A172 (cell line): ENCODE data around the gene NAXD. TPM values are rescaled to one million over a fixed set of nuclear protein-coding genes. Genes with fewer than 3 reads are reported as not detected.
A peak's percentile ranks its signal among the peaks of the same experiment; 100 is the strongest.
"Not testable (repeated sequence)": the region's sequence is repeated elsewhere in the genome, so short reads cannot be mapped to it uniquely, and the experiment has no call there.

ENCODE experiments used
- DNase-seq: peaks from one replicate; pipeline ENCODE4 v3.0.0-alpha.2; 2015; ENCODE audit warnings: low spot score
- total RNA-seq: library from RNA; depleted of rRNA; stranded (reverse); fragments of >200 nt; shearing (Covaris generic); gene quantifications from 2 replicates; pipeline ENCODE4 v1.2.3, GENCODE V29; 2014

The NAXD gene
- total RNA-seq, 1 experiment from 2014 or later: 7.2 TPM

- no peak for DNase-seq
These were observed 12.6 kb downstream of the NAXD start for GRCh38 chr13:110627761-110628476.

- peak; percentile 66 for DNase-seq
These were observed 13.1 kb downstream of the NAXD start for GRCh38 chr13:110628477-110628793.

DNA sequence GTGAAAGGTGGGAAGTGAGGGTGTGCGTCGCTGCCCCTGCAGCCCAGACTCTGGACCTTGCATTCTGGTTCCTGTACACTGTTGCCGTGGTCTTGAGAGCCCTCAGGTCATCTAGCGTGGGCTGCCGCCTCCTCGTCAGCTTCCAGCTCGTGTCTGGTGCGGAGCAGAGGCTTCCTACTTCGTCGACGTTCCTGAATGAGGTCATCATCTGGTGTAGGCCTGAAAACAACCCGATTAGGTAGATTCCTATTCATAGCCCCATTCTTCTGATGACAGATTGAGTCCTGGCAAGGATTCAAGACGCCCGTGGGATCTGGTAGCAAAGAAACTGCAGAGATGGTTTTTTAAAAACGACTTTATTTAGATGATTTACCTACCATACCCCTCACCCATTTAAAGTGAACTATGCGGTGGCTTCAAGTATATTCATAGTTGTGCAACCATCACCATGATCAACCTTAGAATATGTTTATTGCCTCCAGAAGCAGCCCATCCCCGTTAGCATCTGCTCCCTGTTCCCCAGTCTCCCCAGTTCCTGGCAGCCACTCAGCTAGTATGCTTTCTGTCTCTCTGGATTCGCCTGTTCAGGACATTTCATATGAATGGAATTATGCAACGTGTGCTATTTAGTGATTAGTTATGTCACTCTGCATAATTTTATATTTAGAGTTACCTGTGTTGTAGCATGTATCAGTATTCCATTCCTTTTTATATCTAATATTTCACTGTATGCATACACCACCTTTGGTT lies 13.8 kb downstream of the NAXD start:
- DNase-seq: peak; percentile 21

DNA sequence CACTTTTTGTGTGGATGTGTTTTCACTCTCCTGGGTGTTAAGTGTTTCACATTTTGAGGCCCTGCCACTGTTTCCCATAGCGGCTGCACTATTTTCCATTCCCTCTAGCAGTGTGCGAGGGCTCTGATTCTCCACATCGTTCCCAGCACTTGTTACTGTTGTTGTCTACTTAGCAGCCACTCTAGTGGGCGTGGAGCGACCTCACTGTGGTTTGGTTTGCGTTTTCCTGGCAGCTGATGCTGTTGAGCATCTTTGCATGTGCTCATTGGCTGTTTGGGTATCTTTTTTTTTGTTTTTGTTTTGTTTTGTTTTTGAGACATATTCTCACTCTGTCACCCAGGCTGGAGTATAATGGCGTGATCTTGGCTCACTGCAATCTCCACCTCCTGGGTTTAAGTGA lies 14.4 kb downstream of the NAXD start:
- DNase-seq: no peak

DNA sequence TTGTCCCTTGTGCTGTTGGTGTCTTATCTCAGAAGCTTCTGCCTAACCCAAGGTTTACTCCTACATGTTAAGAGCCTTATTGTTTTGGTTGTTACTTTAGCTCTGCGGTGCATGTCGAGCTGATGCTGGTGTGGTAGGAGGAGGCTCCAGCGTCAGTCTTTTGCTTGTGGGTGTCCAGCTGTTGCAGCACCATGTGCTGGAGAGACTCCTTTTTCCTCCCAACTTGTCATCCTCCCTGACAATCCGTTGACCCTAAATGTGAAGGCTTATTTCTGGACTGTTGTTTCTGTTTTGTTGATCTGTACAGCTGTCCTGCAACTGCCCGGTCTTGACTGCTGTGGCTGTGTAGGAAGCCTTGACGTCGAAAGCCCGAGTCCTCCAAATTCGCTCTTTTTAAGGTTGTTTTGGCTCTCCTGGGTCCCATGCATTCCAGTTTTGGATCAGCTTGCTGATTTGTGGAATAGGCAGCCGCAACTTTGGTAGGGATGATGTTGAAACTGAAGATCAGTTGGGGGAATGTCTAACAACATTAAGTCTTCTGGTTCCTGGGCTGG lies 15.3 kb downstream of the NAXD start:
- no peak for DNase-seq

DNA sequence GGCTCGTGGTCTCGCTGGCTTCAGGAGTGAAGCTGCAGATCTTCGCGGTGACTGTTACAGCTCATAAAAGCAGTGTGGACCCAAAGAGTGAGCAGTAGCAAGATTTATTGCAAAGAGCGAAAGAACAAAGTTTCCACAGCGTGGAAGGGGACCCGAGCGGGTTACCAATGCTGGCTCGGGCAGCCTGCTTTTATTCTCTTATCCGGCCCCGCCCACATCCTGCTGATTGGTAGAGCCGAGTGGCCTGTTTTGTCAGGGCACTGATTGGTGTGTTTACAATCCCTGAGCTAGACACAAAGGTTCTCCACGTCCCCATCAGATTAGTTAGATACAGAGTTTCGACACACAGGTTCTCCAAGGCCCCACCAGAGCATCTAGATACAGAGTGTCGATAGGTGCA lies 16.9 kb downstream of the NAXD start:
- not testable (repeated sequence) for DNase-seq

- DNase-seq: no peak
These were observed 18.4 kb downstream of the NAXD start for GRCh38 chr13:110633776-110634175.

DNA sequence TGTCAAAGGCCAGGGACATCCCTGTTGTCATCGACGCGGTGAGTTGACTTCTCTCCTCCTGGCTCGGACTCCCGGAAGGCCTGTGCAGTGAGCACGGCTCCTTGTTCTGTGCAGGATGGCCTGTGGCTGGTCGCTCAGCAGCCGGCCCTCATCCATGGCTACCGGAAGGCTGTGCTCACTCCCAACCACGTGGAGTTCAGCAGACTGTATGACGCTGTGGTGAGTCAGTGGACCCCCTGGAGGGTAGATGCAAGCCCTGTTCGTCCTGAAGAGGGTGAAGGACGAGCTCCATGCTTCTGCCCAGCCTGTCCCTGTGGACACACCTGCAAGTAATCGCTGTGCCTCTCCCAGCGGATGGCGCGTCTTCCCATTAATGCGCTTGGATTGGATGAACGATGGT lies 19.2 kb downstream of the NAXD start:
- peak; percentile 94 for DNase-seq

- DNase-seq: no peak
These were observed 20.2 kb downstream of the NAXD start for GRCh38 chr13:110635405-110636002.

GRCh38 chr13:110636053-110636475 lies 20.7 kb downstream of the NAXD start:
- DNase-seq: no peak

DNA sequence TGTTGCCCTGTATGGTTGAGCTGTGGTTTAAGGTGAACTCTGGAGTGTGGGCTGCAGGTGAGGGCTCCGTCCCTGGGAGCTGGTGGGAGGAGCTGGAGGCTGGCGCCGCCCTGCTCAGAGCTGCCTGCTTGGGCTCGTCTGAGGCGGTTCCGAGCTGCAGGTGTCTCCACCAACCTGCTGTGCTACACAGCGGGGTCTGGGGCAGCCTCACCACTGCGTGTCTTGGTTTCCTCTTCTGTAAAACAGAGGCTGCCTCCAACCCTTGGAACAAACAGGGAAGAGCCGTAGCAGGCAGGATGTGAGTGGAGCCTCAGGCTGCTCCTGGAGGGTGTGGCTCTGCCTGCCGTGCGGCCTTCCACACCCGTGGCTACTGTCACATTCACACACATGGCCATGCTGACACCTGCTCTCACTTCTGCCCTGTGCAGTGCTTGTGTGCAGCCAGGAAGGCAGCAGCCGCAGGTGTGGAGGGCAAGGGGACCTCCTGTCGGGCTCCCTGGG lies 21.4 kb downstream of the NAXD start:
- no peak for DNase-seq

DNA sequence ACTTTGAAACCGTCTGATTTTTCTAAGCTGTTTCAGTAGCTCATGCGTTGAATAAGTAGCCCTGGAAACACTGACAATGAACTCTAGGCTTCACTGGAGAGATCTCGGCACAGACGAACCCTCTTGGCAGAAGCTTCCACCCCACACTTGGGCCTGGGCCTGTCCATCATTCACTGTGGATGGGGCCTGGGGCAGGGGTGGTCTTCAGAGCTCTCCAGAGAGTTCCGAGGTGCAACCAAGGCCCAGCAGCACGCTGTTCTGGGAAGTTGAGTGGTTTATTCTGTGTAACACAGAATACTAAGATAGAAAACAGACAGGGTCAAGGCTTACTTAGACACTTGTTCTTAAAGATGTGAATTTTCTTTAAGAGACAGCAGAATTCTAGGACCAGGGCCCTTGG lies 21.9 kb downstream of the NAXD start:
- DNase-seq: no peak

DNA sequence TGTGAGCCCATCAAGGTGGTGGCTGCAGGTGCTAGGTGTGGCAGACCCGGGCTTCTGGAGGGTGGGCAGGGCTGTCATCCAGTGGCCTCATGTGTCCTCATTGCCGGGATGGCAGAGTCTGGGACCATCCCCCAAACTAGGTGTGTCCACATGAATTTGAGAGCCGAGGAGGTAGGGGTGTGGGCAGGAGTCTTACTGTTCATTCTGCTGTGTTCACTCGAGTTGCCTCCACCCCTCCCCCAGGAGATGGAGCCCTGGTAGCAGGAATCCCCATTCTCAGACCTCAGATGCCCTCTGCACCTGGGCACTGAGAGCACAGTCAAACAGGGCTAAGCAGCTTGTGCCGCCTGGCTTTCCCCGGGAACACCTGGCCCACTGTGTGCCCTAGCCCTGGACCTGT lies 22.4 kb downstream of the NAXD start:
- DNase-seq: no peak

DNA sequence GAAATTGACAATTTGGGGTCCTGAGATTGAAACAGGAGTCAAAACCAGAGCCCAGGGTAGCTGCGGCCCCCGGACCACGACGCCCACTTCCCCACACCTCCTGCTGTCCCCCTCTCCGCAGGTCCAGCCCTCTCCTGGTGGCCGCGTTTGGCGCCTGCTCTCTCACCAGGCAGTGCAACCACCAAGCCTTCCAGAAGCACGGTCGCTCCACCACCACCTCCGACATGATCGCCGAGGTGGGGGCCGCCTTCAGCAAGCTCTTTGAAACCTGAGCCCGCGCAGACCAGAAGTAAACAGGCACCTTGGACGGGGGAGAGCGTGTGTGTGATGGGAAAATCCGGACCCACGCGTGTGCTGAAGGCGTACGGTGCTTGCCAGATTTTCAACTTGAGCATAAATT lies 22.9 kb downstream of the NAXD start:
- DNase-seq: no peak

GRCh38 chr13:110638814-110639806 lies 23.8 kb downstream of the NAXD start:
- DNase-seq: no peak

DNA sequence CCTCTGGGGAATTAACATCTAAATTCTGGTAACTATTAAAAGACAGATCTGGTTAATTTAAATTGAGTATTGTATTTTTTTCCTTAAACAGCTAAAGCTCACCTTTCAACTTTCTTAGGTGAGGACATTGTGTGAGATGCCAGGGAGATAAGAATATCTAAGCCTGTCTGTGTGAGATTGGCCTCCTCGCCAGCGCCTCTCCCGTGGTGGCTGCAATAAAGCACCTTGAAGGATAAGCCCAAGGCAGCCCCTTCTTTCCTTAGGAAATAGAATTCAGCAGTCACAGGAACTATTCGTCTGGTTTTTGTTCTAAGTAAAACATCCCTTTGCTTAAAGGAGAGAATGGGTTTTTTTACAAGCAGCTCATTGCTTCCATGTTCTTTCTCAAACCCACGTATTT lies 24.6 kb downstream of the NAXD start:
- no peak for DNase-seq

- DNase-seq: no peak
These were observed 25.3 kb downstream of the NAXD start for GRCh38 chr13:110640591-110641029.

- no peak for DNase-seq
These were observed 26.0 kb downstream of the NAXD start for GRCh38 chr13:110641055-110642015.

- no peak for DNase-seq
These were observed 27.1 kb downstream of the NAXD start for GRCh38 chr13:110642291-110642981.

DNA sequence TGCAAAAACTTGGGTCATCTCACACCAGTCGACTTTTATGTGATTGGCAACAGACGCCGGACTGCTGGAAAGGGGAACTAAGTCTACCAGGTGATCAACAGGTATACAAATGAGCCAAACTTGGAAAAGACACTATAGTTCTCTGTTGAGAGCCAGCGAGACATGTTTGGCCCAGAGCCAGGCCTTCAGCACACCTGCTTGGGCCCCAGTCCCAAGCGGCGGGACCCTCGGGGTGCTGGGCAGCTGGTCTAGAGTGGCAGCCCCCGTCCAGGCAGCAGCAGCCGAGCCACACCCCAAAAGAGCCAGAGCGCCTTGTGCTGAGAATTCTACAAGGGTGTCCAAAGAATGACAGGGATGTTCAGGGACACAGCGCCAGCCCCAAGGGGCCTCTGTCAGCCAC lies 28.0 kb downstream of the NAXD start:
- DNase-seq: no peak
